CD14-positive monocyte (primary cell): ENCODE measurements around the gene RASL11B. TPM values are rescaled to one million over a fixed set of nuclear protein-coding genes. Genes with fewer than 3 reads are reported as not detected.

Experiments used
- DNase-seq, 3 donors: peaks; one replicate each; pipeline ENCODE4 v3.0.0-alpha.2; 2011 to 2022
- H2AFZ ChIP-seq: 2 replicates; pipeline ENCODE4 v1.6.0; 2012; ENCODE audit warnings: mild to moderate bottlenecking, low read depth, low read length, inconsistent platforms; ENCODE audit not compliant: insufficient read depth, poor library complexity, severe bottlenecking
- H3K27ac ChIP-seq, 2 donors: 1 replicate in 1 of 2; 2 replicates in 1 of 2; pipeline ENCODE4 v1.5.1; 2012 to 2013; ENCODE audit warnings: low read length in 2 of 2, control low read depth in 1 of 2, inconsistent platforms in 1 of 2, low read depth in 1 of 2, mild to moderate bottlenecking in 1 of 2
- H3K27me3 ChIP-seq, 2 donors: one replicate each; pipeline versions ENCODE4 v1.6.0 to v1.6.1; 2011 to 2013; ENCODE audit warnings: low read length in 2 of 2; ENCODE audit not compliant: control insufficient read depth in 2 of 2, insufficient read depth in 2 of 2
- H3K36me3 ChIP-seq, 2 donors: replicated peaks in 1 of 2; 1 replicate in 1 of 2; 2 replicates in 1 of 2; pipeline versions ENCODE4 v1.5.1 to v1.6.1; 2012 to 2013; ENCODE audit warnings: low read length in 2 of 2, control low read depth in 1 of 2, inconsistent platforms in 1 of 2, mild to moderate bottlenecking in 1 of 2; ENCODE audit not compliant: insufficient read depth in 2 of 2, control insufficient read depth in 1 of 2
- H3K4me1 ChIP-seq, 2 donors: 1 replicate in 1 of 2; 2 replicates in 1 of 2; pipeline versions ENCODE4 v1.5.1 to v1.6.1; 2012 to 2013; ENCODE audit warnings: low read length in 2 of 2, control low read depth in 1 of 2, inconsistent platforms in 1 of 2, mild to moderate bottlenecking in 1 of 2, moderate library complexity in 1 of 2; ENCODE audit not compliant: insufficient read depth in 2 of 2, control insufficient read depth in 1 of 2
- H3K4me2 ChIP-seq: replicated peaks from 2 replicates; pipeline ENCODE3; 2012; ENCODE audit warnings: low read length, moderate library complexity, mild to moderate bottlenecking; ENCODE audit not compliant: poor library complexity, severe bottlenecking; ENCODE audit errors: extremely low read depth
- H3K4me3 ChIP-seq, 3 experiments: fragments of 200-600 bp in 1 of 3; sonication (generic) in 1 of 3; replicated peaks in 1 of 3; 1 replicate in 2 of 3; 2 replicates in 1 of 3; pipeline ENCODE4 v1.5.1; 2011 to 2013; ENCODE audit warnings: low read length in 3 of 3, mild to moderate bottlenecking in 3 of 3, control low read depth in 2 of 3, low read depth in 2 of 3, inconsistent platforms in 1 of 3, moderate library complexity in 1 of 3
- H3K79me2 ChIP-seq: 2 replicates; pipeline ENCODE4 v1.6.0; 2012; ENCODE audit warnings: mild to moderate bottlenecking, control low read depth, inconsistent platforms, low read length, moderate library complexity; ENCODE audit not compliant: insufficient read depth
- H3K9ac ChIP-seq: 2 replicates; pipeline ENCODE4 v1.6.0; 2017; ENCODE audit warnings: low read length, mild to moderate bottlenecking; ENCODE audit not compliant: insufficient read depth, poor library complexity, severe bottlenecking
- H3K9me3 ChIP-seq, 2 donors: replicated peaks in 1 of 2; 1 replicate in 1 of 2; 2 replicates in 1 of 2; pipeline versions ENCODE4 v1.5.1 to v1.6.1; 2012 to 2013; ENCODE audit warnings: low read length in 2 of 2, control low read depth in 1 of 2; ENCODE audit not compliant: control insufficient read depth in 1 of 2, insufficient read depth in 1 of 2
- H4K20me1 ChIP-seq: 2 replicates; pipeline ENCODE4 v1.6.0; 2012; ENCODE audit warnings: mild to moderate bottlenecking, low read length, control low read depth, moderate library complexity; ENCODE audit not compliant: insufficient read depth
- H3K27ac Mint-ChIP-seq, 7 donors: one replicate each; pipeline ENCODE4 v1.8.0; 2020; ENCODE audit warnings: mild to moderate bottlenecking in 7 of 7, mixed read lengths in 7 of 7, moderate library complexity in 6 of 7, inconsistent platforms in 2 of 7
- H3K27me3 Mint-ChIP-seq, 3 donors: one replicate each; pipeline ENCODE4 v1.8.0; 2021 to 2022; ENCODE audit warnings: low read depth in 3 of 3, mild to moderate bottlenecking in 3 of 3, mixed read lengths in 3 of 3, moderate library complexity in 3 of 3, inconsistent platforms in 1 of 3
- H3K36me3 Mint-ChIP-seq, 2 donors: one replicate each; pipeline ENCODE4 v1.8.0; 2020; ENCODE audit warnings: mixed read lengths in 2 of 2, inconsistent platforms in 1 of 2, mild to moderate bottlenecking in 1 of 2
- H3K4me1 Mint-ChIP-seq: one replicate; pipeline ENCODE4 v1.8.0; 2020; ENCODE audit warnings: mild to moderate bottlenecking, mixed read lengths
- H3K4me3 Mint-ChIP-seq, 2 donors: one replicate each; pipeline ENCODE4 v1.8.0; 2020; ENCODE audit warnings: mild to moderate bottlenecking in 2 of 2, mixed read lengths in 2 of 2, moderate library complexity in 1 of 2
- H3K9me3 Mint-ChIP-seq, 7 donors: one replicate each; pipeline ENCODE4 v1.8.0; 2020 to 2022; ENCODE audit warnings: mixed read lengths in 7 of 7, mild to moderate bottlenecking in 6 of 7, moderate library complexity in 6 of 7, inconsistent platforms in 2 of 7
- WGBS: methylation state at CpG from one replicate; pipeline ENCODE4 v1.1.5; 2013; ENCODE audit warnings: missing lambda C conversion rate; ENCODE audit not compliant: insufficient coverage; 5-methylcytosine and 5-hydroxymethylcytosine counted together
- intact Hi-C, 2 donors: fragments of 100-400 bp; cut with micrococcal nuclease; formaldehyde crosslinking; loops; one replicate each; pipeline versions ENCODE4 v1.15.0 to v1.15.1; 2023
- polyA plus RNA-seq, 3 donors: library from polyadenylated mRNA; depleted of rRNA in 1 of 3; unstranded in 2 of 3; stranded (reverse) in 1 of 3; fragments of 300-500 nt in 2 of 3; fragments of >200 nt in 1 of 3; fragmentation: Illumina TruSeq in 2 of 3; gene quantifications; 1 replicate in 2 of 3; 2 replicates in 1 of 3; pipeline ENCODE4 v1.2.3, GENCODE V29; 2012 to 2021
- TF ChIP-seq, protein P1 (sequence below): fragments of 200-600 bp; IDR thresholded peaks from one replicate; pipeline ENCODE4 v1.8.0; 2022; ENCODE audit warnings: antibody characterized with exemption, mild to moderate bottlenecking

The RASL11B gene
- polyA plus RNA-seq, 3 donors = not detected

DNA sequence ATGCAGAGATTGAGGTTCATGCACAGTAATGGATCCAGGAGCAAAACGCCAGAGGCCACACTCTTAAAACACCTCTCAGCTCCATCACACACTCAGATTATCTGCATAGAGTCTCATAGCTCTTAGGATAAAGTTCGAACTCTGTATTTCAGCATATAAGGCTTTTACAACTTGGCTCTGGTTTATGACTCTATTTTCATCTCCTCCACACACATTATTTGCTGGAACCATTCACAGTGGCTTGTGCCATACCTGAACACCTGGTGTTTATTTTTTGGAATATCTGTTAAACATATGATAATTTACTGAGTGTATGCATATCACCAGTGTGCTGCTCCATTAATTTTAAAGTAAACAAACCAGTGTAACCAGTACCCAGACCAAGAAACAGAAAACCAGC is 27.2 kb downstream of the RASL11B start:
- TF ChIP-seq, protein P1, sequence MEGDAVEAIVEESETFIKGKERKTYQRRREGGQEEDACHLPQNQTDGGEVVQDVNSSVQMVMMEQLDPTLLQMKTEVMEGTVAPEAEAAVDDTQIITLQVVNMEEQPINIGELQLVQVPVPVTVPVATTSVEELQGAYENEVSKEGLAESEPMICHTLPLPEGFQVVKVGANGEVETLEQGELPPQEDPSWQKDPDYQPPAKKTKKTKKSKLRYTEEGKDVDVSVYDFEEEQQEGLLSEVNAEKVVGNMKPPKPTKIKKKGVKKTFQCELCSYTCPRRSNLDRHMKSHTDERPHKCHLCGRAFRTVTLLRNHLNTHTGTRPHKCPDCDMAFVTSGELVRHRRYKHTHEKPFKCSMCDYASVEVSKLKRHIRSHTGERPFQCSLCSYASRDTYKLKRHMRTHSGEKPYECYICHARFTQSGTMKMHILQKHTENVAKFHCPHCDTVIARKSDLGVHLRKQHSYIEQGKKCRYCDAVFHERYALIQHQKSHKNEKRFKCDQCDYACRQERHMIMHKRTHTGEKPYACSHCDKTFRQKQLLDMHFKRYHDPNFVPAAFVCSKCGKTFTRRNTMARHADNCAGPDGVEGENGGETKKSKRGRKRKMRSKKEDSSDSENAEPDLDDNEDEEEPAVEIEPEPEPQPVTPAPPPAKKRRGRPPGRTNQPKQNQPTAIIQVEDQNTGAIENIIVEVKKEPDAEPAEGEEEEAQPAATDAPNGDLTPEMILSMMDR = no peak
- Mint-ChIP-seq H3K9me3 (peaks cover 2 to 11% (median 8%) of the 10 kb centered on the region in 7 donors), H3K27me3 (no peaks in the 10 kb centered on the region), H3K36me3 (peaks cover 8 to 10% of the 10 kb centered on the region in 2 donors), H3K27ac (no peak overlapping the region), H3K4me1 (peaks cover 2% of the 10 kb centered on the region), H3K4me3 (no peak overlapping the region)
- no peaks in the 10 kb centered on the region for H3K4me1 ChIP-seq
- intact Hi-C loops = no loop called here
- H3K27ac ChIP-seq = no peak overlapping the region
- no peaks in the 10 kb centered on the region for H4K20me1 ChIP-seq
- H3K9me3 ChIP-seq = peaks cover 0 to 10% of the 10 kb centered on the region in 2 donors
- no peaks in the 10 kb centered on the region for H3K27me3 ChIP-seq
- DNase-seq = no peak
- no peak overlapping the region for H3K4me2 ChIP-seq
- no peak overlapping the region for H3K4me3 ChIP-seq
- H3K79me2 ChIP-seq = no peaks in the 10 kb centered on the region
- no peak overlapping the region for H3K9ac ChIP-seq
- no peak overlapping the region for H2AFZ ChIP-seq
- H3K36me3 ChIP-seq = no peaks in the 10 kb centered on the region
- 100% methylated on average over 1 of the region's 2 CpGs for WGBS

DNA sequence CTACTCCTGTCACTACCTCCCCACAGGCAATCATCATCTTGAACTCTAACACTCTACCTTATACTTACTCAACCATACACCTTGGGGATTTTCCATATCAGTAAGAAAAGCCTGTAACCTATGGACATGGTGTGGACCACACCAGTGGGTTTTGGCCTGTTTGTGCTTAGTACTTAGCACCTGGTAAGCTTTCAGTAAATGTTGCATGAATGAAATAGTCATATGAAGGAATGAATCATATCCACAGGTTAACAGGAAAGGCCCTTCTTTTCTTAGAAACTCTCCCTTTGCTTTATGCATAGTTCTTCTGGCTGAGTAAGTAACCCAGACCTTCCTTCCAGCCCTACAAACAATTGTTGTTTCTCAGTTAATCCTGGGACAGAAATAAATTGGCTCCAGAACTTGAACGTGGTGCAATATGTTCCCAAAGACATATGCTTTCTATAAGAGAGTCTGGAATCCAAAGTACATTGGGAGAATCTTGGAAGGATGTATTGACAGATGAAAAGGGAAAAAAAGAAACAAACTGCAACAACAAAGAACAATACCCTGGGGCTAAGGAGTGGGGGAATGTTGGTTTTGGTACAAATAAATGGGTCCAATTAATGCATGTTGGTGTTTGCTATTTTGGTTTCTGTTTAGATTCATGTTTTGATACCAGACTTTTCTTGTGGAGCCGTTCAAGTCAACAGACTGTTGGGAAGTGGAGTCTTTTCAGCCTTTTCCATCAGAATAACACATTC is 27.8 kb downstream of the RASL11B start:
- no peak overlapping the region for H3K9ac ChIP-seq
- no peak overlapping the region for H3K27ac ChIP-seq
- Mint-ChIP-seq H3K9me3 (peaks cover 2 to 11% (median 8%) of the 10 kb centered on the region in 7 donors), H3K36me3 (peaks cover 8 to 10% of the 10 kb centered on the region in 2 donors), H3K27me3 (no peaks in the 10 kb centered on the region), H3K27ac (no peak overlapping the region), H3K4me3 (no peak overlapping the region), H3K4me1 (peaks cover 2% of the 10 kb centered on the region)
- no peak overlapping the region for H3K4me3 ChIP-seq
- intact Hi-C loops = loop anchor here in 1 of 2 donors (10.0 kb wide), 1 partner anchor 355 kb away; no protein-coding TSS in a partner anchor
- H3K4me1 ChIP-seq = no peaks in the 10 kb centered on the region
- H3K27me3 ChIP-seq = no peaks in the 10 kb centered on the region
- TF ChIP-seq, protein P1 = no peak
- no CpG with 5 or more reads among the region's 2 CpGs for WGBS
- no peak overlapping the region for H2AFZ ChIP-seq
- no peak for DNase-seq
- H3K36me3 ChIP-seq = no peaks in the 10 kb centered on the region
- H3K79me2 ChIP-seq = no peaks in the 10 kb centered on the region
- H3K4me2 ChIP-seq = no peak overlapping the region
- H4K20me1 ChIP-seq = no peaks in the 10 kb centered on the region
- H3K9me3 ChIP-seq = peaks cover 0 to 10% of the 10 kb centered on the region in 2 donors
